ENCODE measurements around the gene RCN1. TPM values are rescaled to one million over a fixed set of nuclear protein-coding genes. Genes with fewer than 3 reads are reported as not detected.

Gene RCN1
- polyA plus RNA-seq, 1 donor (not counting 4 experiments of a cell fraction or from before 2014, with no cell fraction given) = 46.2 TPM

- peaks cover 10% of the 10 kb centered on the region for H3K79me2 ChIP-seq (ENCODE audit: control insufficient read depth, insufficient read depth, low read length)
- H3K9ac ChIP-seq (ENCODE audit: control insufficient read depth, extremely low read depth, insufficient read depth, low read length) = no peak overlapping the region
- dilution Hi-C loops (cut with MboI; ENCODE audit: extremely low pct_ligation_motif_present, low sequenced_read_pairs) = no loop called here
- H3K9me3 ChIP-seq (ENCODE audit: control insufficient read depth, low read depth, low read length) = no peaks in the 10 kb centered on the region
- no peaks in the 10 kb centered on the region for H4K20me1 ChIP-seq (ENCODE audit: control insufficient read depth, extremely low read depth, insufficient read depth, low read length)
- TF ChIP-seq CTCF (optimal IDR thresholded peaks at IDR 0.05 in 1 of 3, IDR thresholded peaks at IDR 0.05 in 1 of 3, conservative IDR thresholded peaks at IDR 0.05 in 1 of 3; ENCODE audit: extremely low read depth in 1 of 3, insufficient read depth in 2 of 3, low read length in 3 of 3) (no peak), EZH2 (IDR thresholded peaks at IDR 0.05; ENCODE audit: low read length) (no peak)
- H3K4me1 ChIP-seq (ENCODE audit: control insufficient read depth, extremely low read depth, insufficient read depth, low read length) = peaks cover 5% of the 10 kb centered on the region
- FAIRE-seq = no peak
- H3K4me2 ChIP-seq (ENCODE audit: control insufficient read depth, extremely low read depth, insufficient read depth, low read depth, low read length) = no peak overlapping the region
- no peaks in the 10 kb centered on the region for H3K27me3 ChIP-seq (ENCODE audit: control insufficient read depth, extremely low read depth, insufficient read depth, low read length)
- DNase-seq (ENCODE audit: low read depth, low spot score) = no peak
- H3K4me3 ChIP-seq (ENCODE audit: control insufficient read depth in 2 of 3, extremely low read depth in 1 of 3, insufficient read depth in 2 of 3, low read depth in 1 of 3, low read length in 3 of 3) = no peak overlapping the region
- peaks cover 7 to 9% of the 10 kb centered on the region in 2 experiments for H3K36me3 ChIP-seq (ENCODE audit: control insufficient read depth in 2 of 2, extremely low read depth in 1 of 2, insufficient read depth in 2 of 2, low read length in 2 of 2)
- H3K27ac ChIP-seq (ENCODE audit: control insufficient read depth, insufficient read depth, low read length) = no peak overlapping the region
- H3K9me1 ChIP-seq (ENCODE audit: control insufficient read depth, extremely low read depth, insufficient read depth, low read length) = no peaks in the 10 kb centered on the region
- H2AFZ ChIP-seq (ENCODE audit: control insufficient read depth, low read length) = no peak overlapping the region
Observed at GRCh38 chr11:32094923-32095322, 4.0 kb downstream of the RCN1 start.

- FAIRE-seq (no peak), DNase-seq (ENCODE audit: low read depth, low spot score) (no peak)
- no peaks in the 10 kb centered on the region for H3K9me3 ChIP-seq (ENCODE audit: control insufficient read depth, low read depth, low read length)
- H3K9me1 ChIP-seq (ENCODE audit: control insufficient read depth, extremely low read depth, insufficient read depth, low read length) = no peaks in the 10 kb centered on the region
- H3K4me1 ChIP-seq (ENCODE audit: control insufficient read depth, extremely low read depth, insufficient read depth, low read length) = no peaks in the 10 kb centered on the region
- H3K27ac ChIP-seq (ENCODE audit: control insufficient read depth, insufficient read depth, low read length) = no peak overlapping the region
- no peak overlapping the region for H3K4me3 ChIP-seq (ENCODE audit: control insufficient read depth in 2 of 3, extremely low read depth in 1 of 3, insufficient read depth in 2 of 3, low read depth in 1 of 3, low read length in 3 of 3)
- H4K20me1 ChIP-seq (ENCODE audit: control insufficient read depth, extremely low read depth, insufficient read depth, low read length) = no peaks in the 10 kb centered on the region
- peaks cover 4% of the 10 kb centered on the region for H3K79me2 ChIP-seq (ENCODE audit: control insufficient read depth, insufficient read depth, low read length)
- dilution Hi-C loops (cut with MboI; ENCODE audit: extremely low pct_ligation_motif_present, low sequenced_read_pairs) = no loop called here
- no peak overlapping the region for H3K9ac ChIP-seq (ENCODE audit: control insufficient read depth, extremely low read depth, insufficient read depth, low read length)
- no peak overlapping the region for H3K4me2 ChIP-seq (ENCODE audit: control insufficient read depth, extremely low read depth, insufficient read depth, low read depth, low read length)
- H3K27me3 ChIP-seq (ENCODE audit: control insufficient read depth, extremely low read depth, insufficient read depth, low read length) = no peaks in the 10 kb centered on the region
- peaks cover 25 to 27% of the 10 kb centered on the region in 2 experiments for H3K36me3 ChIP-seq (ENCODE audit: control insufficient read depth in 2 of 2, extremely low read depth in 1 of 2, insufficient read depth in 2 of 2, low read length in 2 of 2)
- no peak for TF ChIP-seq CTCF (optimal IDR thresholded peaks at IDR 0.05 in 1 of 3, IDR thresholded peaks at IDR 0.05 in 1 of 3, conservative IDR thresholded peaks at IDR 0.05 in 1 of 3; ENCODE audit: extremely low read depth in 1 of 3, insufficient read depth in 2 of 3, low read length in 3 of 3)
- H2AFZ ChIP-seq (ENCODE audit: control insufficient read depth, low read length) = no peak overlapping the region
Observed at GRCh38 chr11:32098142-32098903, 7.4 kb downstream of the RCN1 start.

Measured in keratinocyte (primary cell).